Neural progenitor cell (in vitro differentiated cells): ENCODE results near the gene MAST3. TPM values are rescaled to one million over a fixed set of nuclear protein-coding genes. Genes with fewer than 3 reads are reported as not detected.

Experiments
- DNase-seq: peaks from one replicate; pipeline ENCODE4 v3.0.0-alpha.2; 2016; ENCODE audit warnings: low spot score
- H2AFZ ChIP-seq: fragments of 200-600 bp; sonication (generic); replicated peaks from 2 replicates; pipeline ENCODE4 v1.6.1; 2016; ENCODE audit warnings: antibody characterized with exemption
- H3F3A ChIP-seq: fragments of 200-600 bp; sonication (generic); 2 replicates; pipeline ENCODE4 v1.6.1; 2016; ENCODE audit warnings: antibody characterized with exemption, low read depth
- H3K27ac ChIP-seq: fragments of 200-600 bp; sonication (generic); 2 replicates; pipeline ENCODE4 v1.5.1; 2016; ENCODE audit warnings: mild to moderate bottlenecking
- H3K27me3 ChIP-seq: fragments of 200-600 bp; sonication (generic); 2 replicates; pipeline ENCODE4 v1.6.1; 2016; ENCODE audit warnings: mild to moderate bottlenecking, moderate library complexity
- H3K36me3 ChIP-seq: fragments of 200-600 bp; sonication (generic); 2 replicates; pipeline ENCODE4 v1.5.1; 2016
- H3K4me1 ChIP-seq: fragments of 200-600 bp; sonication (generic); 2 replicates; pipeline ENCODE4 v1.6.1; 2016; ENCODE audit warnings: mixed run types
- H3K4me2 ChIP-seq: fragments of 200-600 bp; sonication (generic); 2 replicates; pipeline ENCODE4 v1.6.1; 2016
- H3K4me3 ChIP-seq: fragments of 200-600 bp; sonication (generic); 2 replicates; pipeline ENCODE4 v1.5.1; 2016
- H3K79me2 ChIP-seq: fragments of 200-600 bp; sonication (generic); 2 replicates; pipeline ENCODE4 v1.6.1; 2016; ENCODE audit warnings: low read depth
- H3K9ac ChIP-seq: fragments of 200-600 bp; sonication (generic); 2 replicates; pipeline ENCODE4 v1.6.1; 2016
- H3K9me3 ChIP-seq: fragments of 200-600 bp; sonication (generic); 2 replicates; pipeline ENCODE4 v1.5.1; 2016; ENCODE audit warnings: low read depth
- H4K20me1 ChIP-seq: fragments of 200-600 bp; sonication (generic); 2 replicates; pipeline ENCODE4 v1.6.1; 2016; ENCODE audit warnings: low read depth
- H3K27ac Mint-ChIP-seq: 3 replicates; pipeline ENCODE4 v1.8.0; 2021; ENCODE audit warnings: mixed read lengths
- H3K27me3 Mint-ChIP-seq: 2 replicates; pipeline ENCODE4 v1.8.0; 2022; ENCODE audit warnings: low read depth, mild to moderate bottlenecking, inconsistent platforms, moderate library complexity, mixed read lengths; ENCODE audit not compliant: insufficient read depth
- H3K36me3 Mint-ChIP-seq: 3 replicates; pipeline ENCODE4 v1.8.0; 2021; ENCODE audit warnings: mixed read lengths
- H3K4me1 Mint-ChIP-seq: 3 replicates; pipeline ENCODE4 v1.8.0; 2021; ENCODE audit warnings: mixed read lengths
- H3K4me3 Mint-ChIP-seq: 3 replicates; pipeline ENCODE4 v1.8.0; 2021; ENCODE audit warnings: mild to moderate bottlenecking, moderate library complexity, mixed read lengths
- H3K9me3 Mint-ChIP-seq: 3 replicates; pipeline ENCODE4 v1.8.0; 2020; ENCODE audit warnings: mixed read lengths
- CTCF ChIP-seq: fragments of 200-600 bp; sonication (generic); IDR thresholded peaks from 2 replicates; pipeline ENCODE4 v1.5.1; 2017; ENCODE audit warnings: antibody characterized with exemption, mild to moderate bottlenecking
- EZH2 ChIP-seq: fragments of 200-600 bp; sonication (generic); IDR thresholded peaks from 2 replicates; pipeline ENCODE4 v1.6.1; 2017; ENCODE audit warnings: antibody characterized with exemption, mild to moderate bottlenecking, moderate library complexity
- EZH2phosphoT487 ChIP-seq: fragments of 200-600 bp; sonication (generic); IDR thresholded peaks from 2 replicates; pipeline ENCODE4 v1.6.1; 2017; ENCODE audit warnings: antibody characterized with exemption
- total RNA-seq: library from RNA; depleted of rRNA; stranded (reverse); fragments of >200 nt; gene quantifications from 2 replicates; pipeline ENCODE4 v1.2.3, GENCODE V29; 2015; ENCODE audit warnings: low replicate concordance

The MAST3 gene
- total RNA-seq, 1 donor from 2014 or later: 2.1 TPM

- no peak overlapping the region for H3K9ac ChIP-seq
- H3K9me3 ChIP-seq: no peaks in the 10 kb centered on the region
- H3K27me3 ChIP-seq: no peaks in the 10 kb centered on the region
- no peak overlapping the region for H3K27ac ChIP-seq
- no peaks in the 10 kb centered on the region for H3K4me1 ChIP-seq
- H3K27ac Mint-ChIP-seq: no peak overlapping the region
- H3K4me3 ChIP-seq: no peak overlapping the region
- H4K20me1 ChIP-seq: no peaks in the 10 kb centered on the region
- no peaks in the 10 kb centered on the region for H3K9me3 Mint-ChIP-seq
- no peaks in the 10 kb centered on the region for H3K36me3 Mint-ChIP-seq
- H3K79me2 ChIP-seq: no peaks in the 10 kb centered on the region
- H3K4me2 ChIP-seq: no peak overlapping the region
- no peak for DNase-seq
- no peak for TF ChIP-seq EZH2
- no peak for TF ChIP-seq CTCF
- no peak for TF ChIP-seq EZH2phosphoT487
- H3K4me3 Mint-ChIP-seq: no peak overlapping the region
- peaks cover 14% of the 10 kb centered on the region for H3K27me3 Mint-ChIP-seq
- peaks cover 12% of the 10 kb centered on the region for H3F3A ChIP-seq
- peaks cover 16% of the 10 kb centered on the region for H3K4me1 Mint-ChIP-seq
- no peaks in the 10 kb centered on the region for H3K36me3 ChIP-seq
- no peak overlapping the region for H2AFZ ChIP-seq
These were observed 37.1 kb upstream of the MAST3 start for GRCh38 chr19:18060472-18060871.

DNA sequence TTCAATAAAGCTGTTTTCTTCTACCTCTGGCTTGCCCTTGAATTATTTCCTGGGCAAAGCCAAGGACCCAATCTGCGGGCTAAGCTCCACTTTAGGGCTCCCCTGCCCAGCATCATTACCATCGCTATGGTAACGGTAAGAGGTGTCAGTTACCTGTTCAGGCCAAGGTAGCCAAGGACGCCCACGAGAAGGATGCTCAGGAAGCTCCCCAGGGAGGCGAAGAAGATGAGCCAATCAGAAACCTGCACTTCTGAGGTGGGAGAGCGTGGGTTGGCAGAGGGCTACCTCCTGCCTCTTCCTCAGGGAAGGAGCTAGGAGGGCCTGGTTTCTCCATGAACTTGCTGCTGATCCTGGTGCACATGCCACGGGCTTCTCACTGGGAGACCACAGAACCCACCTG is 35.5 kb upstream of the MAST3 start:
- no peaks in the 10 kb centered on the region for H4K20me1 ChIP-seq
- H3K36me3 ChIP-seq: no peaks in the 10 kb centered on the region
- no peak overlapping the region for H3K4me2 ChIP-seq
- H3F3A ChIP-seq: peaks cover 12% of the 10 kb centered on the region
- no peak overlapping the region for H3K4me3 ChIP-seq
- H3K9me3 Mint-ChIP-seq: no peaks in the 10 kb centered on the region
- H3K4me1 Mint-ChIP-seq: peaks cover 16% of the 10 kb centered on the region
- no peaks in the 10 kb centered on the region for H3K79me2 ChIP-seq
- H3K27me3 Mint-ChIP-seq: peaks cover 14% of the 10 kb centered on the region
- no peak overlapping the region for H2AFZ ChIP-seq
- H3K9ac ChIP-seq: no peak overlapping the region
- no peaks in the 10 kb centered on the region for H3K9me3 ChIP-seq
- no peaks in the 10 kb centered on the region for H3K4me1 ChIP-seq
- no peaks in the 10 kb centered on the region for H3K36me3 Mint-ChIP-seq
- H3K27me3 ChIP-seq: no peaks in the 10 kb centered on the region
- TF ChIP-seq EZH2phosphoT487 (no peak), CTCF (no peak), EZH2 (no peak)
- H3K27ac ChIP-seq: no peak overlapping the region
- H3K4me3 Mint-ChIP-seq: no peak overlapping the region
- DNase-seq: no peak
- no peak overlapping the region for H3K27ac Mint-ChIP-seq

DNA sequence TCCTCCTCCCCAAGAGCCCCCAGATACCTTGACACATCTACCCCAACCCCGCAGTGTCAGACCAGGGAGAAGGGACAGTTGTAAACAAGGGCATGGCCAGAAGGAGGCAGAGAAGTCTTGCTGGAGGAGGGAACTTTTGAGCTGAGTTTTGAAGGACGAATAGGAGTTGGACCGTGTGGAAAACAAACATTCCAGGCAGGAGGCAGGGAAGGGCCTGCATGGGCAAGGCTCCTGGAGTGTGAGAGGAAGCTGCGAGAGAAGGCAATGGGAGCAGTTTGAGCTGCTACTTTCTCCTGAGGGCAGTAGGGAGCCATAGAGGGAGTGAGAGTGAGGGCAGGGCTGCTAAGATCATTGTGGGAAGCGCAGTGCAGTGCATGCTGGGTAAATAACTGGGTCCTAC is 34.1 kb upstream of the MAST3 start:
- H3K27ac ChIP-seq: no peak overlapping the region
- no peaks in the 10 kb centered on the region for H3K79me2 ChIP-seq
- Mint-ChIP-seq H3K27ac (peak overlapping the region; percentile 84), H3K4me3 (peak overlapping the region; percentile 27), H3K4me1 (peaks cover 14% of the 10 kb centered on the region), H3K36me3 (no peaks in the 10 kb centered on the region), H3K9me3 (no peaks in the 10 kb centered on the region), H3K27me3 (peaks cover 14% of the 10 kb centered on the region)
- H3K27me3 ChIP-seq: no peaks in the 10 kb centered on the region
- no peak overlapping the region for H2AFZ ChIP-seq
- H3K4me3 ChIP-seq: no peak overlapping the region
- no peaks in the 10 kb centered on the region for H3K4me1 ChIP-seq
- peaks cover 3% of the 10 kb centered on the region for H3F3A ChIP-seq
- peak; percentile 45 for TF ChIP-seq CTCF
- TF ChIP-seq EZH2: no peak
- DNase-seq: peak; percentile 48
- H3K9ac ChIP-seq: no peak overlapping the region
- H3K4me2 ChIP-seq: no peak overlapping the region
- H3K36me3 ChIP-seq: no peaks in the 10 kb centered on the region
- H4K20me1 ChIP-seq: no peaks in the 10 kb centered on the region
- no peaks in the 10 kb centered on the region for H3K9me3 ChIP-seq

DNA sequence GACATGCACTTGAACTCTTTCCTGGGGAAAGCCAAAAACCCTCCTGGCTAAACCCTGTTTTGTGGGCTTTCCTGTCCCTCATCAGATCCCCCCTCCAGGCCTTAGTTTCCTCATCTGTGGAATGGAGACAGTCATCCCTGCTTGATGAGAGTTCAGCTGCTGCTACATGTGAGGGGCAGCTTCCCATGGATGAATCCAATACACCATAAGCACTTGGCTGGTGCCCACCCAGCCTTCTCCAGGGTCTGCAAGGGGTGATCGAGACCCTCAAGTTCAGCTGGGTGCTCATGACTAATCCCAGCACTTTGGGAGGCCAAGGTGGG is 32.4 kb upstream of the MAST3 start:
- Histone ChIP-seq H4K20me1 (no peaks in the 10 kb centered on the region), H3K27me3 (no peaks in the 10 kb centered on the region), H3K4me2 (no peak overlapping the region), H3K79me2 (no peaks in the 10 kb centered on the region), H2AFZ (no peak overlapping the region), H3K4me3 (no peak overlapping the region), H3K9me3 (no peaks in the 10 kb centered on the region), H3K4me1 (no peaks in the 10 kb centered on the region), H3K9ac (no peak overlapping the region), H3F3A (no peaks in the 10 kb centered on the region), H3K27ac (no peak overlapping the region), H3K36me3 (no peaks in the 10 kb centered on the region)
- peaks cover 8% of the 10 kb centered on the region for H3K4me1 Mint-ChIP-seq
- no peak for DNase-seq
- peak overlapping the region; percentile 87 for H3K27ac Mint-ChIP-seq
- no peaks in the 10 kb centered on the region for H3K9me3 Mint-ChIP-seq
- H3K27me3 Mint-ChIP-seq: peaks cover 10% of the 10 kb centered on the region
- peak overlapping the region; percentile 55 for H3K4me3 Mint-ChIP-seq
- no peaks in the 10 kb centered on the region for H3K36me3 Mint-ChIP-seq
- no peak for TF ChIP-seq EZH2
- TF ChIP-seq EZH2phosphoT487: no peak
- no peak for TF ChIP-seq CTCF
